ENCODE data around the gene SHISA5.

SHISA5 gene

GRCh38 chr3:48524970-48525369, 21.0 kb upstream of the SHISA5 start:
- Histone ChIP-seq H3K27me3 (ENCODE audit: insufficient read depth, poor library complexity, severe bottlenecking) (no peaks in the 10 kb centered on the region), H3K36me3 (ENCODE audit: low read depth) (peaks cover 39% of the 10 kb centered on the region), H3K9me3 (ENCODE audit: severe bottlenecking) (no peaks in the 10 kb centered on the region), H3K27ac (ENCODE audit: poor library complexity, severe bottlenecking) (no peak overlapping the region), H3K4me3 (ENCODE audit: severe bottlenecking) (no peak overlapping the region), H3K4me1 (ENCODE audit: insufficient read depth, poor library complexity, severe bottlenecking) (no peaks in the 10 kb centered on the region)
- DNase-seq (ENCODE audit: low spot score) (no peak), ATAC-seq (ENCODE audit: low read depth) (no peak)
- TF ChIP-seq CTCF (IDR thresholded peaks at IDR 0.05; ENCODE audit: poor library complexity, severe bottlenecking), result no peak

- ATAC-seq (ENCODE audit: low read depth), result no peak
- Histone ChIP-seq H3K27ac (ENCODE audit: poor library complexity, severe bottlenecking) (no peak overlapping the region), H3K9me3 (ENCODE audit: severe bottlenecking) (no peaks in the 10 kb centered on the region), H3K27me3 (ENCODE audit: insufficient read depth, poor library complexity, severe bottlenecking) (no peaks in the 10 kb centered on the region), H3K4me1 (ENCODE audit: insufficient read depth, poor library complexity, severe bottlenecking) (no peaks in the 10 kb centered on the region), H3K4me3 (ENCODE audit: severe bottlenecking) (no peak overlapping the region), H3K36me3 (ENCODE audit: low read depth) (peaks cover 11% of the 10 kb centered on the region; the same call in 1 of the 2 replicates)
- TF ChIP-seq CTCF (IDR thresholded peaks at IDR 0.05; ENCODE audit: poor library complexity, severe bottlenecking), result no peak
- DNase-seq (ENCODE audit: low spot score), result no peak
Measured at GRCh38 chr3:48521635-48522034, 17.7 kb upstream of the SHISA5 start.

GRCh38 chr3:48519277-48519643, 15.3 kb upstream of the SHISA5 start:
- TF ChIP-seq CTCF (IDR thresholded peaks at IDR 0.05; ENCODE audit: poor library complexity, severe bottlenecking), result no peak
- H3K4me3 ChIP-seq (ENCODE audit: severe bottlenecking), result no peak overlapping the region
- no peak for DNase-seq (ENCODE audit: low spot score)
- H3K27me3 ChIP-seq (ENCODE audit: insufficient read depth, poor library complexity, severe bottlenecking), result no peaks in the 10 kb centered on the region
- ATAC-seq (ENCODE audit: low read depth), result no peak
- H3K36me3 ChIP-seq (ENCODE audit: low read depth), result peaks cover 8% of the 10 kb centered on the region; the same call in 1 of the 2 replicates
- no peak overlapping the region for H3K27ac ChIP-seq (ENCODE audit: poor library complexity, severe bottlenecking)
- H3K9me3 ChIP-seq (ENCODE audit: severe bottlenecking), result no peaks in the 10 kb centered on the region
- no peaks in the 10 kb centered on the region for H3K4me1 ChIP-seq (ENCODE audit: insufficient read depth, poor library complexity, severe bottlenecking)

- no peaks in the 10 kb centered on the region for H3K4me1 ChIP-seq (ENCODE audit: insufficient read depth, poor library complexity, severe bottlenecking)
- no peaks in the 10 kb centered on the region for H3K9me3 ChIP-seq (ENCODE audit: severe bottlenecking)
- no peak for TF ChIP-seq CTCF (IDR thresholded peaks at IDR 0.05; ENCODE audit: poor library complexity, severe bottlenecking)
- peaks cover 6% of the 10 kb centered on the region; the same call in 1 of the 2 replicates for H3K36me3 ChIP-seq (ENCODE audit: low read depth)
- no peak for ATAC-seq (ENCODE audit: low read depth)
- H3K4me3 ChIP-seq (ENCODE audit: severe bottlenecking), result no peak overlapping the region
- DNase-seq (ENCODE audit: low spot score), result no peak
- H3K27ac ChIP-seq (ENCODE audit: poor library complexity, severe bottlenecking), result no peak overlapping the region
- H3K27me3 ChIP-seq (ENCODE audit: insufficient read depth, poor library complexity, severe bottlenecking), result no peaks in the 10 kb centered on the region
Measured at GRCh38 chr3:48518638-48519276, 14.8 kb upstream of the SHISA5 start.

- no peaks in the 10 kb centered on the region for H3K9me3 ChIP-seq (ENCODE audit: severe bottlenecking)
- H3K36me3 ChIP-seq (ENCODE audit: low read depth), result peaks cover 6% of the 10 kb centered on the region; the same call in 1 of the 2 replicates
- no peaks in the 10 kb centered on the region for H3K27me3 ChIP-seq (ENCODE audit: insufficient read depth, poor library complexity, severe bottlenecking)
- H3K27ac ChIP-seq (ENCODE audit: poor library complexity, severe bottlenecking), result no peak overlapping the region
- ATAC-seq (ENCODE audit: low read depth) (no peak), DNase-seq (ENCODE audit: low spot score) (no peak)
- H3K4me3 ChIP-seq (ENCODE audit: severe bottlenecking), result no peak overlapping the region
- TF ChIP-seq CTCF (IDR thresholded peaks at IDR 0.05; ENCODE audit: poor library complexity, severe bottlenecking), result no peak
- no peaks in the 10 kb centered on the region for H3K4me1 ChIP-seq (ENCODE audit: insufficient read depth, poor library complexity, severe bottlenecking)
Measured at GRCh38 chr3:48518069-48518468, 14.1 kb upstream of the SHISA5 start.

Measured in RWPE2 (cell line).